ENCODE data around the gene TRIM44.
A peak's percentile ranks its signal among the peaks of the same experiment; 100 is the strongest.

TRIM44 gene

GRCh38 chr11:35620795-35621194 lies 41.8 kb upstream of the TRIM44 start:
- 95% methylated on average over 1 of the region's 2 CpGs for WGBS
- H3K27me3 ChIP-seq (ENCODE audit: insufficient read depth, low read length), result peaks cover 34% of the 10 kb centered on the region
- no peaks in the 10 kb centered on the region for H3K9me3 ChIP-seq (ENCODE audit: insufficient read depth, low read depth, low read length)
- H3K27ac ChIP-seq (ENCODE audit: low read depth, low read length), result no peak overlapping the region
- peaks cover 37% of the 10 kb centered on the region for H3K4me1 ChIP-seq (ENCODE audit: insufficient read depth, low read length)
- H3K4me3 ChIP-seq (ENCODE audit: low read length), result peak overlapping the region; percentile 71; the same call in 1 of the 2 replicates
- peaks cover 8% of the 10 kb centered on the region; the same call in 1 of the 2 replicates for H3K36me3 ChIP-seq (ENCODE audit: insufficient read depth, low read length)
- no peak overlapping the region; the same call in 1 of the 2 replicates for H3K9ac ChIP-seq (ENCODE audit: low read depth, low read length)

GRCh38 chr11:35621620-35622019 lies 41.0 kb upstream of the TRIM44 start:
- no peak overlapping the region for H3K27ac ChIP-seq (ENCODE audit: low read depth, low read length)
- H3K27me3 ChIP-seq (ENCODE audit: insufficient read depth, low read length), result peaks cover 32% of the 10 kb centered on the region
- no peak overlapping the region for H3K9ac ChIP-seq (ENCODE audit: low read depth, low read length)
- H3K4me3 ChIP-seq (ENCODE audit: low read length), result peak overlapping the region; percentile 71; the same call in 1 of the 2 replicates
- no peaks in the 10 kb centered on the region for H3K9me3 ChIP-seq (ENCODE audit: insufficient read depth, low read depth, low read length)
- peaks cover 8% of the 10 kb centered on the region; the same call in 1 of the 2 replicates for H3K36me3 ChIP-seq (ENCODE audit: insufficient read depth, low read length)
- 83% methylated on average over 2 of the region's 2 CpGs for WGBS
- peaks cover 29% of the 10 kb centered on the region for H3K4me1 ChIP-seq (ENCODE audit: insufficient read depth, low read length)

GRCh38 chr11:35622070-35622469 lies 40.5 kb upstream of the TRIM44 start:
- Histone ChIP-seq H3K4me1 (ENCODE audit: insufficient read depth, low read length) (peaks cover 24% of the 10 kb centered on the region), H3K36me3 (ENCODE audit: insufficient read depth, low read length) (peaks cover 8% of the 10 kb centered on the region; the same call in 1 of the 2 replicates), H3K27me3 (ENCODE audit: insufficient read depth, low read length) (peaks cover 28% of the 10 kb centered on the region), H3K9ac (ENCODE audit: low read depth, low read length) (no peak overlapping the region), H3K9me3 (ENCODE audit: insufficient read depth, low read depth, low read length) (no peaks in the 10 kb centered on the region), H3K4me3 (ENCODE audit: low read length) (peak overlapping the region; percentile 71; the same call in 1 of the 2 replicates), H3K27ac (ENCODE audit: low read depth, low read length) (no peak overlapping the region)
- whole genome bisulfite sequencing, result 77% methylated on average over 3 of the region's 3 CpGs

- no peak overlapping the region for H3K4me3 ChIP-seq (ENCODE audit: low read length)
- peaks cover 24% of the 10 kb centered on the region for H3K27me3 ChIP-seq (ENCODE audit: insufficient read depth, low read length)
- no peak overlapping the region for H3K9ac ChIP-seq (ENCODE audit: low read depth, low read length)
- no peaks in the 10 kb centered on the region for H3K9me3 ChIP-seq (ENCODE audit: insufficient read depth, low read depth, low read length)
- 85% methylated on average over 8 of the region's 8 CpGs for WGBS
- no peak overlapping the region for H3K27ac ChIP-seq (ENCODE audit: low read depth, low read length)
- peaks cover 8% of the 10 kb centered on the region; the same call in 1 of the 2 replicates for H3K36me3 ChIP-seq (ENCODE audit: insufficient read depth, low read length)
- peaks cover 22% of the 10 kb centered on the region for H3K4me1 ChIP-seq (ENCODE audit: insufficient read depth, low read length)
These were observed 38.9 kb upstream of the TRIM44 start for GRCh38 chr11:35623621-35624168.

GRCh38 chr11:35624316-35624715 lies 38.3 kb upstream of the TRIM44 start:
- H3K4me3 ChIP-seq (ENCODE audit: low read length), result no peak overlapping the region
- H3K9me3 ChIP-seq (ENCODE audit: insufficient read depth, low read depth, low read length), result no peaks in the 10 kb centered on the region
- H3K4me1 ChIP-seq (ENCODE audit: insufficient read depth, low read length), result peaks cover 22% of the 10 kb centered on the region
- no peak overlapping the region for H3K27ac ChIP-seq (ENCODE audit: low read depth, low read length)
- H3K36me3 ChIP-seq (ENCODE audit: insufficient read depth, low read length), result peaks cover 8% of the 10 kb centered on the region; the same call in 1 of the 2 replicates
- 89% methylated on average over 2 of the region's 2 CpGs for WGBS
- H3K9ac ChIP-seq (ENCODE audit: low read depth, low read length), result no peak overlapping the region
- peaks cover 20% of the 10 kb centered on the region for H3K27me3 ChIP-seq (ENCODE audit: insufficient read depth, low read length)

GRCh38 chr11:35624781-35625180 lies 37.8 kb upstream of the TRIM44 start:
- Histone ChIP-seq H3K27me3 (ENCODE audit: insufficient read depth, low read length) (peaks cover 15% of the 10 kb centered on the region), H3K36me3 (ENCODE audit: insufficient read depth, low read length) (peaks cover 8% of the 10 kb centered on the region; the same call in 1 of the 2 replicates), H3K4me3 (ENCODE audit: low read length) (no peak overlapping the region), H3K4me1 (ENCODE audit: insufficient read depth, low read length) (peaks cover 22% of the 10 kb centered on the region), H3K9ac (ENCODE audit: low read depth, low read length) (no peak overlapping the region), H3K27ac (ENCODE audit: low read depth, low read length) (no peak overlapping the region), H3K9me3 (ENCODE audit: insufficient read depth, low read depth, low read length) (no peaks in the 10 kb centered on the region)

- no peak overlapping the region for H3K27ac ChIP-seq (ENCODE audit: low read depth, low read length)
- peaks cover 3% of the 10 kb centered on the region; the same call in 1 of the 2 replicates for H3K36me3 ChIP-seq (ENCODE audit: insufficient read depth, low read length)
- H3K9ac ChIP-seq (ENCODE audit: low read depth, low read length), result no peak overlapping the region
- H3K4me1 ChIP-seq (ENCODE audit: insufficient read depth, low read length), result peaks cover 10% of the 10 kb centered on the region; the same call in 1 of the 2 replicates
- H3K27me3 ChIP-seq (ENCODE audit: insufficient read depth, low read length), result no peaks in the 10 kb centered on the region
- no peaks in the 10 kb centered on the region for H3K9me3 ChIP-seq (ENCODE audit: insufficient read depth, low read depth, low read length)
- no peak overlapping the region for H3K4me3 ChIP-seq (ENCODE audit: low read length)
- 89% methylated on average over 2 of the region's 2 CpGs for WGBS
These were observed 36.1 kb upstream of the TRIM44 start for GRCh38 chr11:35626501-35626900.

- H3K27me3 ChIP-seq (ENCODE audit: insufficient read depth, low read length), result no peaks in the 10 kb centered on the region
- H3K9me3 ChIP-seq (ENCODE audit: insufficient read depth, low read depth, low read length), result no peaks in the 10 kb centered on the region
- no peaks in the 10 kb centered on the region for H3K4me1 ChIP-seq (ENCODE audit: insufficient read depth, low read length)
- no peaks in the 10 kb centered on the region for H3K36me3 ChIP-seq (ENCODE audit: insufficient read depth, low read length)
- no peak overlapping the region for H3K4me3 ChIP-seq (ENCODE audit: low read length)
- H3K27ac ChIP-seq (ENCODE audit: low read depth, low read length), result no peak overlapping the region
- no peak overlapping the region for H3K9ac ChIP-seq (ENCODE audit: low read depth, low read length)
- 91% methylated on average over 4 of the region's 4 CpGs for WGBS
These were observed 33.1 kb upstream of the TRIM44 start for GRCh38 chr11:35629511-35629910.

- 89% methylated on average over 6 of the region's 6 CpGs for WGBS
- no peak overlapping the region for H3K27ac ChIP-seq (ENCODE audit: low read depth, low read length)
These were observed 32.7 kb upstream of the TRIM44 start for GRCh38 chr11:35629914-35630313.

GRCh38 chr11:35631891-35632290 lies 30.7 kb upstream of the TRIM44 start:
- Histone ChIP-seq H3K4me3 (ENCODE audit: low read length) (no peak overlapping the region), H3K9me3 (ENCODE audit: insufficient read depth, low read depth, low read length) (no peaks in the 10 kb centered on the region), H3K27me3 (ENCODE audit: insufficient read depth, low read length) (no peaks in the 10 kb centered on the region), H3K4me1 (ENCODE audit: insufficient read depth, low read length) (no peaks in the 10 kb centered on the region), H3K36me3 (ENCODE audit: insufficient read depth, low read length) (no peaks in the 10 kb centered on the region), H3K27ac (ENCODE audit: low read depth, low read length) (no peak overlapping the region), H3K9ac (ENCODE audit: low read depth, low read length) (no peak overlapping the region)
- WGBS, result 88% methylated on average over 3 of the region's 3 CpGs

More at GRCh38 chr11:35629914-35630313, 32.7 kb upstream of the TRIM44 start:
- Histone ChIP-seq H3K27me3 (ENCODE audit: insufficient read depth, low read length) (no peaks in the 10 kb centered on the region), H3K36me3 (ENCODE audit: insufficient read depth, low read length) (no peaks in the 10 kb centered on the region), H3K9me3 (ENCODE audit: insufficient read depth, low read depth, low read length) (no peaks in the 10 kb centered on the region), H3K4me3 (ENCODE audit: low read length) (no peak overlapping the region), H3K4me1 (ENCODE audit: insufficient read depth, low read length) (no peaks in the 10 kb centered on the region), H3K9ac (ENCODE audit: low read depth, low read length) (no peak overlapping the region)

- Histone ChIP-seq H3K27ac (ENCODE audit: low read depth, low read length) (no peak overlapping the region), H3K4me3 (ENCODE audit: low read length) (no peak overlapping the region), H3K36me3 (ENCODE audit: insufficient read depth, low read length) (no peaks in the 10 kb centered on the region), H3K9me3 (ENCODE audit: insufficient read depth, low read depth, low read length) (no peaks in the 10 kb centered on the region), H3K9ac (ENCODE audit: low read depth, low read length) (no peak overlapping the region), H3K27me3 (ENCODE audit: insufficient read depth, low read length) (no peaks in the 10 kb centered on the region), H3K4me1 (ENCODE audit: insufficient read depth, low read length) (no peaks in the 10 kb centered on the region)
- 80% methylated on average over 1 of the region's 1 CpG for WGBS
These were observed 30.3 kb upstream of the TRIM44 start for GRCh38 chr11:35632301-35632700.

Measured in HUES64 (cell line).